ENCODE results near the gene SEMA4C. TPM values are rescaled to one million over a fixed set of nuclear protein-coding genes. Genes with fewer than 3 reads are reported as not detected.

The SEMA4C gene, protein sequence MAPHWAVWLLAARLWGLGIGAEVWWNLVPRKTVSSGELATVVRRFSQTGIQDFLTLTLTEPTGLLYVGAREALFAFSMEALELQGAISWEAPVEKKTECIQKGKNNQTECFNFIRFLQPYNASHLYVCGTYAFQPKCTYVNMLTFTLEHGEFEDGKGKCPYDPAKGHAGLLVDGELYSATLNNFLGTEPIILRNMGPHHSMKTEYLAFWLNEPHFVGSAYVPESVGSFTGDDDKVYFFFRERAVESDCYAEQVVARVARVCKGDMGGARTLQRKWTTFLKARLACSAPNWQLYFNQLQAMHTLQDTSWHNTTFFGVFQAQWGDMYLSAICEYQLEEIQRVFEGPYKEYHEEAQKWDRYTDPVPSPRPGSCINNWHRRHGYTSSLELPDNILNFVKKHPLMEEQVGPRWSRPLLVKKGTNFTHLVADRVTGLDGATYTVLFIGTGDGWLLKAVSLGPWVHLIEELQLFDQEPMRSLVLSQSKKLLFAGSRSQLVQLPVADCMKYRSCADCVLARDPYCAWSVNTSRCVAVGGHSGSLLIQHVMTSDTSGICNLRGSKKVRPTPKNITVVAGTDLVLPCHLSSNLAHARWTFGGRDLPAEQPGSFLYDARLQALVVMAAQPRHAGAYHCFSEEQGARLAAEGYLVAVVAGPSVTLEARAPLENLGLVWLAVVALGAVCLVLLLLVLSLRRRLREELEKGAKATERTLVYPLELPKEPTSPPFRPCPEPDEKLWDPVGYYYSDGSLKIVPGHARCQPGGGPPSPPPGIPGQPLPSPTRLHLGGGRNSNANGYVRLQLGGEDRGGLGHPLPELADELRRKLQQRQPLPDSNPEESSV
- 25.6 TPM for total RNA-seq
- long read RNA-seq, partial matches to known transcripts: 16 of 21 reads
- long read RNA-seq, other reads (novel, unspliced or antisense): 3 of 21 reads

DNA sequence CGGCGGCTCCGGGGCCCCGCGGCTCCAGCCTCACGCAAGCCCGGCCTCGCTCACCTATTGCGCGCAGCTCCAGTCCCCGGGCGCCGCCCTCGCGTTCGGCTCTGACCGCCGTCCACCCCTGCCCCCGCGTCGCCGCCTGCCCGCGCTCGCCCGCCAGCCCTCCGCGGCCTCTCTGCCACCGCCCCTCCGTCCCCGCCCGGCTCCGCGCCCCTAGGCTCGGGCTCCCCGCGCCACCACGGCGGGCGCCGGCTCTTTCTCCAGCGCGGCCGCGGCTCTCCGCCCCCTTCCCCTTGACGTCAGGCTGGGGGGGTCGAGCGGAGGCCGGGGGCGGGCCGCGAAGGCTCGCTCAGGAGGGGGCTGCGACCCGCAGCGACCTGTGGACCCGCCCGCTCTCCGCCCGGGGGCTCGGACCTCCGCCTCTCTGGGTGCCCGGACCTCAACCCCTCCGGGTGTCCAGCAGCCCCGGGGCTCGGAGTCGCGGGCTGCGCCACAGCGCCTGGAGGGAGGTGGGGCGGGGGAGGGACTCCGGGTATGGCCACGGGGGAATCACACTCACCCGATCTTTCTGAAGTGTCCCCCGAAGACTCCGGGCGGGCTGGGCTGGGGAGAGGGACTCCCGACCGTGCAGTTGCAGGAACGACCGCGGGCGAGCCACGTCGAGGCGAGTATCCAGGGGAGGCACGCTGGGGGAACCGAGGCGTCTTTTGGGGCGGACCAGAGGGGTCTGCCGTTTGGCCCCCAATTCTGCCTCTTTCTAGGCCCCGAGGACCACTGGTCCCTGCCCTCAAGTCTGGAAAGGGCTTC, at the start of gene SEMA4C:
Gene SEMA4C (minus strand): TSS at position 259 of the 804 bp plus-strand sequence. CDS start 2,194 bp downstream, outside the sequence.
- DNase-seq (ENCODE audit: low spot score): peak; percentile 84
- intact Hi-C loops (cut with DNase I): loop anchor here (1.0 to 5.0 kb wide), 2 partner anchors 37 to 233 kb away; partner anchors contain the start of gene KANSL3

DNA sequence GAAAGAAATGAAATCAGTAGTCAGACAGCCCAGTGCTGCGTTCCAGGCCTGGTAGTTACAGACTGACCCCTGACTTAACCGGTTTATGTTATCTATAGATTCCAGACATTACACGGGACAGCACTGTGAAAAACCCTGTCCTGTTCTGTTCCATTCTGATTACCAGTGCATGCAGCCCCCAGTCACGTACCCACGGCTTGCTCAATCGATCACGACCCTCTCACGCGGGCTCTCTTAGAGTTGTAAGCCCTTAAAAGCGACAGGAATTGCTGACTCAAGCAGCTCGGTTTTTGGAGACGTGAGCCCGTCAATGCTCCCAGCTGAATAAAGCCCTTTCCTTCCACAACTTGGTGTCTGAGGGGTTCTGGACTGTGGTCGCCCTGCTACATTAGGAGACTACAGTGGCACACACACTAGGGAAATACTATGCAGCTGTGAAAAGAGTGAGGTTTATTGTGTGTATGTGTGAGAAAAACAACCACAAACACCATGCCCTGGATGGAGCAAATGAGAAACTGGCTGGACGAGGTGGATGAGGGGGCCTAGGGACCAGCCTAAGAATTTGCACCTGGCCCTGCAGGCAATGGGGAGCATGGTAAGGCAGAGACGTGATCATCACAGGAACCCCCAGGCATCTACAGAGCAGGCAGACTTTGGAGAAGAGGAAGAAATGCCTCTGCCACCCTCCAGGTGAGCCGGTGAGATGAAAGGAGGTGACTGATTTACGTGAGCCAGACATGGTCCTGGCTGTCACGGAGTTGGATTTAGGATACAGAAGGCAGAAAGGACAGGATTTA, 49.1 kb upstream of the SEMA4C start:
- intact Hi-C loops (cut with DNase I): no loop called here

DNA sequence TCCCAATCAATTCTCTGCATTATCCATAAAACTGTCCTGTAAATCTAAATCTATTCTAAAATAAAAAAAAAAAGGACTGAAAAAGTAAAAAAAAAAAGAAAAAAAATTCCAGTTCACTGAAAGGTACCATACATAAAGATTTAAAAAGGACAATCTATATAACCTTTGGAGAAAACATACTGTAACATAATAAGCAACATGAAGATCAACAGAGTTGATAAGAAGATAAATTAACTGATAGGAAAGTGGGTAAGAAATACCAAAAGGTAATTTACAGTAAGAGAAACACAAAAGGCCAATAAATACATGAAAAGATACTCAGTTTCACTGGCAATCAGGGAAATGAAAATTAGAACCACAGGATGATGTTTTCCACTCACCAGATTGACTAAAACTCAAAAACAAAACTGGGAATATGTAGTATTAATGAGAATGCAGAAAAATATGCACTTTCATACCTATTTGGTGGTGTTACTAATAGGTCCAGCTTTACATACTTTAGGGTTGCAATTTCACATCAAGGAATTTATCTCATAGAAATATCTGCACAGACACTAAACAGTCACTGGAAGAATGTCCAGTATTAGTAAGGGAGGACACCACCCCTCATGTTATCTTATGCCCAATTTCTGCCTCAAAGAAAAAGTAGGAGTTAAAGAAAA, 48.3 kb upstream of the SEMA4C start:
- DNase-seq (ENCODE audit: low spot score): no peak
- intact Hi-C loops (cut with DNase I): no loop called here

More for the DNA sequence above, 49.1 kb upstream of the SEMA4C start:
- DNase-seq (ENCODE audit: low spot score): no peak

DNA sequence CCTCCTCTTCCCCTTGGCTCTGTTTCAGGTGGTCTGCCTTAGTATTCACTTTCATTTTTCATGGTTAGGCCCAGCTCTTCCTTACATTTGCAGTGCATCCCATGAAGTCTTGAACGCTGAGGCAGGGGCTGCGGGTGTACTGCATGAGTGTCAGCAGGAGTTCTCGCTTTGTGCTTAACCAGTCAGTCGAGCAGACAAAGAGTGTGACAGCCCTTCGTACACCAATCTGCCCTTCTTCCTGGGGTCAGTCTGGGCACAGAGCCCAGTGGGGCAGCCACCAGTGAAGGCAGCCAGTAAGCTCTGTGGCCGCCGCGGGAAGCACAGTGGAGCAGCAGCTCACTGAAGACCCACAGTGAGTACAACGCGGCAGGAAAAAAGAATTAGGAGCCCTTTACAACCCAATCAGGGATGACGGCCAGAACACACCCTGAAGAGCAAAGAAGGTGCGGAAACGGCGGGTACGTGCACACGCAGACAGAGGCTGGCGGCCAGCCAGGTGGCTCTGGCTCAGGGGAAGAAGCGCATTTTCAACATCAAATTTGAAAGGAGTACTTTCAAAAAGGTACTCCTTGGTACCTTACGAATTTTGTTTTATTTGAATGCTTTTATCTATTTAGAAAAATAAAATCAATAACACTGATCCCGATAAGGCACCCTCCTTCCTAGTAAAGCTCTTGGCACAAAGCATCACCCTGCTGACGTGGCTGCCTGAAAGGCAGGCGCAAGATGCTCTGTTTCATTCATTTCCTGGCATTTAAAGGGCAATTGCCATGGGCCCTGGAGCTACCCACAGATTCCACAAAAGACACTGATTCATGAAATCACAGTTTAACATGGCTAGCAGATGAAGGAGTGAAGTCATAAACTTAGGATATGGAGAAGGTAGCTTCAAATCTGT, 47.0 kb upstream of the SEMA4C start:
- no peak for DNase-seq (ENCODE audit: low spot score)
- intact Hi-C loops (cut with DNase I): no loop called here

DNA sequence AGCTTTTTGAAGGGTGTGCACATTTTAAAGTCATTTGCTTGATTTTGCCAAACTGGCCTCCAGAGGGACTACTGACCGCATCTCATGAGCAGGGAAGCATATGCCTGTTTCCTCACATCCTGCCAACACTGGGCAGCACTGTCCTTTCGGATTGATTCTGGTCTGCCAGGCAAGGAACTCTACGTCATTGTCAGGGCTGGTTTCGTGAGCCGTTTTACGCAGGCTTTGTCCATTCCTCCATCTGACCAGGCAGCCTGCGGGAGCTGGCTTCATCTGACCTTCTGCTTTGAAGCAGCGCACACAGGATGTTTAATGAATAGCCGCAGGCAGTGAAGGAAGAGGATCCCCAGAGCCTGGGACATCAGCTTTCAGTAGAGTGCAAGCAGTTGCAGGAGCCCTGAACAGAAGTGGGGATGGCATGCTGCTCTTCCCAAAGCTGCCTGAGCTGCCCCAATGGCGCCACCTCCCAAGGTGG, 46.3 kb upstream of the SEMA4C start:
- intact Hi-C loops (cut with DNase I): no loop called here
- DNase-seq (ENCODE audit: low spot score): no peak

DNA sequence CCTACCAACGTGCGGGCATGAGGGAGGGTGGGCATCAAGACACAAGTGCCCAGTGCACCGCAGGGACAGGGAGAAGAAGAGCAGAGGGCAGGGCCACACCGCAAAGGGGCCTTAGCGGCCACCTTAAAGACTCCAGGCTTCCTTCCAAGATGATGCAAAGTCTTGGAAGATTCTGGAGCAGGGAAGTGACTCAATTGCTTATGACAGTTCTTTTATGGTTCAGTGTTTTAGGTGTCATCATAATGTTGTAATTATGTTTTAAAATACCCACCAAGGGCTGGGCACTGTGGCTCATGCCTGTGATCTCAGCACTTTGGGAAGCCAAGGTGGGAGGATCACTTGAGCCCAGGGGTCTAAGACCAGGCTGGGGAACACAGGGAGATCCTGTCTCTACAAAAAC, 44.5 kb upstream of the SEMA4C start:
- intact Hi-C loops (cut with DNase I): loop anchor here (5.0 kb wide), 1 partner anchor 38 kb away; no protein-coding TSS in a partner anchor
- no peak for DNase-seq (ENCODE audit: low spot score)

DNA sequence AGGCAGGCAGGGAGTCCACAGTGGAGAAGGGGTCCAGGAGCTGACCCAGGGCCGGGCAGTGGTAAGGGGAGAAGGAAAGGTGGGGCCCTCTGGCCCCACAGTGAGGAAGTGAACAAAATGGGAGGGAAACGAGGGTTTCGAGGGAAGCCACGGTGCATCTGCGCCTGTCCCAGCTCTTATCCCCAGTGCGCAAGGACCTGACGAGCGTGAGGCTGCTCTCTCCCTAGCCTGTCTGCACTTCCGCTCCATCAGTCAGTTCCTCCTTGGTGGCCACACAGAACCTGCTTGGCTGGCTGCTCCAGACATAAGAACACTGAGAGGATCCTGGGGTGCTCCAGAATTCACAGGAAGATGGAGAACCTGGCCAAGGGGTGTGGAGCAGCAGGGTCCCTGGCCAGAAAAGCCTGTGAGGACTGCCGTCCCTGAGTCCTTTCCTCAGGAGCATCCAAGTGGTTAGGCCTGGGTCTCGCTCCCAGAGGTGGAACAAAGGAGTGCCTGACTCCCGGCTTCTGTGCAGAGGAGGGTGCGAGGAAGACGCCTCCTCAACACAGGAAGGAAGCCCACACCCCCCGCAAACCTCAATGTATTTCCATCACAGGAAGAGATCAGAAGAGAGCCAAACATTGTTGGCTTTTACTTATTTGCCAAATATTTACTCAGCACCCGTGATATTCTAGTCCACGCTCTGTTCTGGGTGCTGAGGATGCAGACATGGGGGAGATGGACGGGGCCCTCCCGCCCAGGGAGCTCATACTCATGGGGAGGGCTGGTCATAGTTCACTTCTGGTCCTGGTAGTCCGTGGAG, 43.7 kb upstream of the SEMA4C start:
- intact Hi-C loops (cut with DNase I): loop anchor here (5.0 kb wide), 1 partner anchor 39 kb away; no protein-coding TSS in a partner anchor
- no peak for DNase-seq (ENCODE audit: low spot score)

DNA sequence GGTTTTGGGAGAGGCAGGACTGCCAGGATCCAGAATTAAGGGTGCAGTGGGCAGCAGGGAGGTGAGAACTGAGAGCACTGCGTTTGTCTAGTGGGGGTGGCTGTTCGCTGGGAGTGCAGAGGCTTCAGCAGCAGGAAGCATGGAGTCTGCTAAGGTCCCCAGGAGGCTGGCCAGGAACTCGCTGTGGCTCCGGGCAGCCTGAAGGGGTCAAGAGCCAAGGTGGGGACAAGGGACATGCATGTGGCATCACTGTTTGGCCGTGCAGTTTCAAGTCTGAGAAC, 43.2 kb upstream of the SEMA4C start:
- no peak for DNase-seq (ENCODE audit: low spot score)
- intact Hi-C loops (cut with DNase I): loop anchor here (5.0 kb wide), 1 partner anchor 39 kb away; no protein-coding TSS in a partner anchor

DNA sequence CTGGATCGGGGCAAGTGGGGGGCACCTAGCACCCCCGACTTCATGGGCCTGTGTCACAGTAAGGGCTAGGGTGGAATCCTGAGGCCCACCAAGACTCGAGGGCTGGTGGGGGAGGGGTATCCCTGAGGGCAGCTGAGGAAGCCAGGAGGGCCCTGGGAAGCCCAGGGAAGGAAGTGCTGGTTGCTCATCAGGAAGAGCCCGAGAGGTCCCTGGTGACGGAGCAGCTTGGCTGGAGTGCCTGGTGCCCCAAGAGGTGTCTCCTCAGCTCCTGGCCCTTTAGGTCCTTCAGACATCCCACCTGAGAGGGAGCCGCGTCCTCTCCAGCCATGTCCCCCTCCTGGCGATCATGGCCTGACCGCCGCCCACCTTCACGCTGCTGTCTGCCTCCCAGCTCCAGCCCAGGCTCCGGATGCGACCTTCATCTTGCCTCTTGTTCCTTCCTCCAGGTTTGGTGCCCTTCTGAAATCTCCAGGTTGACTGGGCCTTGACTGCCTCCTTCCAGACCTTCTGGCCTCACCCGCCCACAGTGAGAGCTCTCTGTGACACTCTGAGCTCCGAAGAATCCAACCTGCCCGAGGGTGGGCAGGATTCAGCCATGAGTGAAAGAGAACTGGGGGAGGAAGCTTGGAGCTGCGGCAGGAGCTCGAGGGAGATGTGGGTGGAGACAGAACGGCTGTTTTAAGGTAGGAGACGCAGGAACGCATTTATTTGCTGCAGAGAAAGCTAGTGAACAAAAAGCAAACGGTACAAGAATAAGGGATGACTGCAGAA, 42.7 kb upstream of the SEMA4C start:
- intact Hi-C loops (cut with DNase I): loop anchor here (5.0 kb wide), 1 partner anchor 40 kb away; no protein-coding TSS in a partner anchor
- DNase-seq (ENCODE audit: low spot score): no peak

DNA sequence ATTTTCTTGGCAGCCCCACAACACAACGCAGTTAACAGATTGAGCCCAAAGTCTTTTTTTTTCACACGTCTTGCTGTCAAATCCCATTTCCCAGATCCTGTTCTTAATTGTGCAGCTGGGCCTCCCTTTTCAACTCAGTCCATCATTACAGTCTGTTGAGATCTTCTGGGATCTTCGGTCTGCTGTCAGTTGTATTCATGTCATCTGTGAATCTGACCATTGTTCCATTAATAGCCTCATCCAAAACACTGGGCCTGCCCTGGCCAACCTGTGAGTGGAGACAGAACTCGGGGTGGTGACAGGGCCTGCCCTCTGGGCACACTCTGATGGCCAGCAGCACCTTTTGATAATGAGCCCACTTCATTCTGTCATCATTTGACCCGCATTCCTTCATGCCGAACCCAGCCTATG, 39.7 kb upstream of the SEMA4C start:
- intact Hi-C loops (cut with DNase I): loop anchor here (5.0 kb wide), 2 partner anchors 43 to 272 kb away; partner anchors contain the start of gene KANSL3
- no peak for DNase-seq (ENCODE audit: low spot score)

DNA sequence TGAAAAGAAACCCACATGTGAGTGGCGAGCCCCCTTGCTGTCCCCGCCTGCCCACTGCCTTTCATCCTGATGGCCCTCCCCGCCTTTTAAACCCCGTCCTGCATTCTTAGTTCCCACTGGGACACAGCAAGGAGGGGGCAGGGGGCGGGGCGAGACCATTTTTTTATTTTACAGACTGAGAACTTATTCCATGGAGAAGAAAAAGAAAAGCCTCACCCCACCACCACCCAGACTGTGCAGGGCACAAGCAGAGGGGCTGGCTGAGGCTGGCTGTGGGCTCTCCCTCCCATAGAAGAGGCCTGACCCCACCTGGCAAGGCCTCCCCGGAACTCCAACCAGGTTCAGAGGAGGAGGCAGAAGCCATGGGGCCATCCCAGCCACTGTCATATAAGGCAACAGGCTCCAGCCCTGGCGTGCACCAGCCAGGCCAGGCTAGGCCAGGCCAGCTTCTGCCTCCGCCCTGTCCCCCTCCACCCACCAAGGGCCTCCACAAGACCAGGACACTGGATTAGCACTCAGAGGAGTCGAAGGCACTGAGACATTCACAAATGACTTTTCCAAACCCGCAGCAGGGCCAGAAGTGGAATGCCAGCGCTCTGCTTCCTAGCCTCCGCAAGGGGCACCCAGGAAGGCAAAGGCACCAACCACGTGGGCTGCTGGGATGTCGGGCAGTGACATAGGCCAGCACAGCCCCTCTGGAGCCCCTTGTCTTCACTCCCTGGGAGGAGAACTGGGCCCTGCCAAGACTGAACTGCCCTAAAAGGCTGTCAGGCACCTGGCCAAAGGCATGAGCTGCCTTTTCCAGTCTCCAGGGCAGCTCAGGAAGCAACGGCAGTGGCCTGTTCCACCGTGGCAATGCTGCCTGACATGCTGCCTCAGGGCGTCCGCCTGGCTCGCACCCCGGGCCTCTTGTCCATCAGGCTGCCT, 37.5 kb upstream of the SEMA4C start:
- peak; percentile 90 for DNase-seq (ENCODE audit: low spot score)
- intact Hi-C loops (cut with DNase I): loop anchor here (1.0 to 5.0 kb wide), 5 partner anchors 19 to 270 kb away; partner anchors contain the start of genes ANKRD39 and KANSL3

DNA sequence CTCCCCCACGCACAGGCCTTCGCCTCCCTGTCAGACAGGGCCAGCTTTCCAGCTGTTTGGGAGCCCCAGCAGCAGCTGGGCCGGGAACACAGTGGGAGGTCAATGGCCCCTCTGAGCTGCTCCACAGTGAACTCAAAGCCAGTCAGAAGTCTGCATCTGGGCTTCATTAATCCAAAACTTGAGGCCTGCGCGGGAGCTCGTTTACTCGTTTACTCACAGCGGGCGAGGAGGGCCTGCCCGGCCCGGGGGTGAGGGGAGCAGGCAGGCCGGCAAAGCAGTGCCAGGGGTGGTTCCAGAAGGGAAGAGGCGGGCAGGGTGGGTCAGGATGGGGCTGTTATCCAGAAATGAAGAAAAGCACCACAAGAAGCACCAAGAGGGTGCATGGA, 36.8 kb upstream of the SEMA4C start:
- intact Hi-C loops (cut with DNase I): loop anchor here (1.0 to 5.0 kb wide), 5 partner anchors 18 to 269 kb away; partner anchors contain the start of genes ANKRD39 and KANSL3
- DNase-seq (ENCODE audit: low spot score): no peak

DNA sequence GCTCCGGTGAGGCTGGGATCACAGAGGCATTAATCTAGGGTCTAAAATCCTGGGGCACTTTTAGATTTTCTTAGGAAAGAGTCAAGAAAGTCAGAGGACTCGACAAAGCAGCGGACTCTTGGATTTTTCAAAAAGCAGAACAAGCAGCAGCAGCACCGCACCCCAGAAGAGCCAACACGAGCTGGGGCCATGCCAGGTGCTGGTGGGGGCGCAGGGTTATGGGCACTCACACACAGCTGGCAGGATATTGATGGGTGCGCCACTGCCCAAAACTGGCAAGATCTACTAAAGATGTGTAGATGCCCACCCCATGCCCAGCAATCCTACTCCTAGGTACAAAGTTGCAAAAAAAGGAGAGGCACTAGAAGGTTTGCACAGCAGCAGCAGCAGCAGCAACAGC, 33.9 kb upstream of the SEMA4C start:
- DNase-seq (ENCODE audit: low spot score): no peak
- intact Hi-C loops (cut with DNase I): loop anchor here (1.0 kb wide), 1 partner anchor 23 kb away; no protein-coding TSS in a partner anchor

DNA sequence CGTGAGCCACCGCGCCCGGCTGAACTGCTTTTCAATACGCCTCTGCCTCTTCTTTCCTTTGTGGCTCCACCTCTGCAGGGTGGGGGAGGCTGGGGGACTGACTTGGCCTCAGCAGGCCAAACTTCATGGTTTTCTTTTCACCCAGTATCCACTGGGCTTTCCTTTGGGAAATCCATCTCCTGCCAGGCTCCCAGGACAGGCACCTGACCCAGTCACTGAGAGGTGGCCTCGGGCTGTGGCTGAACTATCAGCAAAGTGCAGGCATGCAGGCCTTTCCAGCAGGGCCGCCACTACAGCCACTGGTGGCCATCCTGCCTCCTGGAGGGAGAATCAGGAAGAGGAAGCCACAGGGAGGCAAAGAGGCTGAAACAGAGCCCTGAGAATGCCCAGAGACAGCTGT, 33.4 kb upstream of the SEMA4C start:
- no peak for DNase-seq (ENCODE audit: low spot score)
- intact Hi-C loops (cut with DNase I): no loop called here

All from cardiac septum (tissue), 1 donor.